Right lung (tissue), 5 donors: ENCODE results near the gene GJB3. TPM values are rescaled to one million over a fixed set of nuclear protein-coding genes. Genes with fewer than 3 reads are reported as not detected.
"Not testable (repeated sequence)": the region's sequence is repeated elsewhere in the genome, so short reads cannot be mapped to it uniquely, and the experiment has no call there.

Experiments
- DNase-seq, 2 donors: peaks; one replicate each; pipeline ENCODE4 v3.0.0-alpha.2; 2013
- polyA plus RNA-seq, 5 donors: library from polyadenylated mRNA; unstranded; fragments of 120-200 nt; gene quantifications; one replicate each; pipeline versions ENCODE4 v1.2.1 to v1.2.3, GENCODE V29; 2013; ENCODE audit warnings: inconsistent platforms in 1 of 5, low replicate concordance in 1 of 5; ENCODE audit not compliant: insufficient read length in 5 of 5, insufficient read depth in 1 of 5

Gene GJB3
- polyA plus RNA-seq, 5 donors, result 0.09 to 0.21 (median 0.09) TPM; not detected in 2

DNA sequence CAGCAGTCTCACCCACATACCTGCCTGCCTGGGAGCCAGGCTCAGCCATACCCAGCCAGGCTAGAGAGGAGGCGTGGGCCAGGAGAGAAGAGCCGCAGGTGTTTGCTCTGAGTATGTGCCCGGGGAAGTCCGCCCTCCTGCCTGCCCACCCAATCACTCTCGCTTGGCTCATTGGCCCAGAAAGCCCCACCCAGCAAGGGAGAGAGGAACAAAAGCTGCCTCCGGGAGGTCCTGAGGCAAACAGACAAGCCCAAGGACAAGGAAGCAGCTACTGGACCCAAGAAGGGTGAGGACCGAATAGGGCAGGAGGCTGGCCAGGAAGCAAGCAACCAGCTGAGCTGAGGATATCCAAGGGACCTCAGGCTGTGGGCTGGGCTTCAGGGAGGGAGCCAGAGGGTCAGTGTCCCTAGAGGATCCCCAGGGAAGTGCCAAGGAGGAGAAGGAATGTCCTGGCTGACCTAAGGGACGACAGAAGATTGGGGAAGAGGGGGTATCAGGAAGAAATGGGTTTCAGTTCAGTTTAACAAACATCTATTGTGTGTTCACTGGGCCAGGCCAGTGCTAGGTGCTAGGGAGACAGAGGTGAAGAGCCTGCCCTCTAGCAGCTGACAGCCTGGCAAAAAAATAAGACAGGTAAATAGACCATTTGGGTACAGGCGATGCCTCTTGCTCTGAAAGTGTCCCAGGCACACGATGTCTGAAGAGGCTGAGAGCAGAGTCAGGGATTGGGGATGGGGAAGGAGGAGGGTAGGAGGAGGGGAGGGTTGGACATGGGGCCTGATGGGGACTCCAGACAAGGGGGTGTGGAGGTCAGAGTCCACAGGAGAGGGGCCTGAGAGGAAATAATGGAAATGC, 21.3 kb upstream of the GJB3 start, which contains the start of gene GJB4:
Gene GJB4, plus strand, starts transcription at position 238 of the 855 bp plus-strand sequence. CDS start 1,515 bp downstream, outside the sequence.
- DNase-seq, result no peak

DNA sequence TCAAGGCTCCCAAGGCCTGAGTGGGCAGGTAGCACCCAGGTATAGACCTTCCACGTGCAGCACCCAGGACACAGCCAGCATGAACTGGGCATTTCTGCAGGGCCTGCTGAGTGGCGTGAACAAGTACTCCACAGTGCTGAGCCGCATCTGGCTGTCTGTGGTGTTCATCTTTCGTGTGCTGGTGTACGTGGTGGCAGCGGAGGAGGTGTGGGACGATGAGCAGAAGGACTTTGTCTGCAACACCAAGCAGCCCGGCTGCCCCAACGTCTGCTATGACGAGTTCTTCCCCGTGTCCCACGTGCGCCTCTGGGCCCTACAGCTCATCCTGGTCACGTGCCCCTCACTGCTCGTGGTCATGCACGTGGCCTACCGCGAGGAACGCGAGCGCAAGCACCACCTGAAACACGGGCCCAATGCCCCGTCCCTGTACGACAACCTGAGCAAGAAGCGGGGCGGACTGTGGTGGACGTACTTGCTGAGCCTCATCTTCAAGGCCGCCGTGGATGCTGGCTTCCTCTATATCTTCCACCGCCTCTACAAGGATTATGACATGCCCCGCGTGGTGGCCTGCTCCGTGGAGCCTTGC, 19.7 kb upstream of the GJB3 start:
- DNase-seq, result no peak

DNA sequence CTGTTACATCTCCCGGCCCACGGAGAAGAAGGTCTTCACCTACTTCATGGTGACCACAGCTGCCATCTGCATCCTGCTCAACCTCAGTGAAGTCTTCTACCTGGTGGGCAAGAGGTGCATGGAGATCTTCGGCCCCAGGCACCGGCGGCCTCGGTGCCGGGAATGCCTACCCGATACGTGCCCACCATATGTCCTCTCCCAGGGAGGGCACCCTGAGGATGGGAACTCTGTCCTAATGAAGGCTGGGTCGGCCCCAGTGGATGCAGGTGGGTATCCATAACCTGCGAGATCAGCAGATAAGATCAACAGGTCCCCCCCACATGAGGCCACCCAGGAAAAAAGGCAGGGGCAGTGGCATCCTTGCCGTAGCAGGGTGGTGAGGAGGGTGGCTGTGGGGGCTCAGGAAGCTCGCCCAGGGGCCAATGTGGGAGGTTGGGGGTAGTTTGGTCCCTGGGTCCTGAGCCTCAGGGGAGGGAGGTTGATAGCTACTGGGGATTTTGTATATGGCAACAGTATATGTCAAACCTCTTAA, 19.2 kb upstream of the GJB3 start:
- DNase-seq, result no peak

- DNase-seq, result no peak
Measured at GRCh38 chr1:34762474-34763141, 18.4 kb upstream of the GJB3 start.

DNA sequence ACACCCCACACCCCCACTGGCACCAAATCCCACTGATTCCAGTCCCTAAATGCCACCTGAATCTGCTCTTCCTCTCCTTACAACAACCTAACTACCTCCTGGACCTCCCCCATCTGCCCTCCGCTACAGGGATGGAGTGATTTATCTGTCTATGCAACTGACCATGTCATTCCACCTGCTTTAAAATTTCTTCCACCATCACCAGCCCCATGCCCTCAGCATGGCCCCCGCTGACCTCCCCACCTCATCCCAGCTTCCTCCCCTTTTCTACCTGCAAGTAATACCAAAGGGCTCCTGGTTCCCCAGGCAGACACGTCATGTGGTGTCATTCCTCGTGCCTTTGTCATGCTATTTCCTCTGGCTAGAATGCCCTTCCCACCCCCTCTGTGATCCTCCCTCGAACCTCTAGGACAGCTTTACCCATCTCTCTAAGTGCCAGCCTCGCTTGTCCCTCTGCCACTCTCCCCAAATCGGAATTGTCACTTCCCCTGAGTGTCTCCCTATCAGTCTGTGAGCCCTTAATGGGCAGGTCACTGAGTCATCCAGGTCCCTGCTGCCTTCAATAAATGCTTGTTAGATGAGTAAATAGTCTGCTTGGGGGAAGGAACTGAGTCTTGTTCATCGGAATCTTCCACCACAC, 17.8 kb upstream of the GJB3 start:
- no peak for DNase-seq

- no peak for DNase-seq
Measured at GRCh38 chr1:34768856-34769255, 12.2 kb upstream of the GJB3 start.

DNA sequence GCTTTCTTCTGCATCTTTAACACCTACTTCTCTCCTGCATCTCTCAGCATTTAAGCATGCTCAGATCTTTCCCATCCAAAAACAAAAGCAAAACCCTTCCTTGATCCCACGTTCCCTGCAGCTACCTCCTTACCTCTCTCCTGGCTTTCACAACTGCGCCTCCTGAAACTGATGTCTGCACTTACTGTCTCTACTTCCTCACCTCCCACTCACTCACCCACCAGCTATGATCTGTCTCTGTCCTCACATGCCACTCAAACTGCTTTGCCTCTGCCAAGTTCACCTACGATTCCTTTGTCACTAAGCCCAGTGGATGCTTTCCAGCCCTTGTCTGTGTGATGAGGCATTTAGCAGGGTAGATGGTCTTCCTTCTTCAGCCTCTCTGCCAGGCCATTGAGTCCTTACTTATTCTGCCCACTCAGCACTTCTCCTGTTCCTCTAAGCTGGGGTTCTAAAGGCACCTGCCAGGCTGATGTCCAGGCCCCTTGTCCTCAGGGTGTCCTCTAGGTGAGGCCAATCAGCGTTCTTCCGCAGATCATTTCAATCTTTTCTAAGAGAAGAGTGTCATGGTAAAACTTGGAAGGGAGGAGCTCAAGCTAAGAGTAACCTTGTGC, 10.0 kb upstream of the GJB3 start:
- no peak for DNase-seq

- no peak for DNase-seq
Measured at GRCh38 chr1:34771573-34772371, 9.2 kb upstream of the GJB3 start.

- not testable (repeated sequence) for DNase-seq
Measured at GRCh38 chr1:34773114-34773513, 7.9 kb upstream of the GJB3 start.

GRCh38 chr1:34774957-34775356, 6.1 kb upstream of the GJB3 start:
- DNase-seq, result no peak

GRCh38 chr1:34776911-34777310, 4.1 kb upstream of the GJB3 start:
- DNase-seq, result no peak

- no peak for DNase-seq
Measured at GRCh38 chr1:34777519-34778321, 3.3 kb upstream of the GJB3 start.

GRCh38 chr1:34778381-34778780, 2.6 kb upstream of the GJB3 start:
- no peak for DNase-seq

DNA sequence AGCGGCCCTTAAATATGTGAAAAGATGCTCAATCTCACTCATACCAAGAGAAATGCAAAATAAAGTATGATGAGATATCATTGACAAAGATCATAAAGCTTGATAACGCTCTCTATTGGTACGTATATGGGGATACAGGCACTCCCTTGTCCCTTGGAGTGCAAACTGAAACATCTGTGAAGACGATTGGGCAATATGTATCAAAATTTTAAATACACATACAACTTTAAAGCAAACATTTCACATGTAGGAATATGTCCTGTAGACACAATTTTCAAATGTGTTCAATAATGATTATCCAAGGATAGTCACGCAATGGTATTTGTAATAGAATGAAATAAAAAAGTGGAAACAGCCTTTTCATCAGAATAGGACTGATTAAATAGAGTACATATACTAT, 2.0 kb upstream of the GJB3 start:
- no peak for DNase-seq

DNA sequence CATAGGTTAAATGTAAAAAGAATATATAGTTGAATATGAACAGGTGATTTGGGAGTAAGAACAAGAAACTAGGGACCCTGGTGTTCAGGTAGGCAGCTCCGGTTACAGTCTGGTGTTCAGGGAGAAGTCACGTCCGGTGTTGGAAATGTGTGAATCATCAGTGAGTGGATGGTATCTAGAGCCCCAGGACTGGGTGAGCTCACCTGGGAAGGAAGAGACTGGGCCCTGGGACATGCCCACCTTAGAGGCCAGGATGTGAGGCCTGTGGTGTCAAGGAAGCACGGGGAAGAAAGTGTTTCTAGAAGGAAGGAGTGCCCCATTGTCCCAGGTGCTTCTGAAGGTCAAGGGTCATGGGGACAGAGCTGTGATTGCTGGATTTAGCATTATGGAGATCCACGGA, 1.5 kb upstream of the GJB3 start:
- DNase-seq, result no peak

GRCh38 chr1:34779962-34780361, 1.1 kb upstream of the GJB3 start:
- no peak for DNase-seq

DNA sequence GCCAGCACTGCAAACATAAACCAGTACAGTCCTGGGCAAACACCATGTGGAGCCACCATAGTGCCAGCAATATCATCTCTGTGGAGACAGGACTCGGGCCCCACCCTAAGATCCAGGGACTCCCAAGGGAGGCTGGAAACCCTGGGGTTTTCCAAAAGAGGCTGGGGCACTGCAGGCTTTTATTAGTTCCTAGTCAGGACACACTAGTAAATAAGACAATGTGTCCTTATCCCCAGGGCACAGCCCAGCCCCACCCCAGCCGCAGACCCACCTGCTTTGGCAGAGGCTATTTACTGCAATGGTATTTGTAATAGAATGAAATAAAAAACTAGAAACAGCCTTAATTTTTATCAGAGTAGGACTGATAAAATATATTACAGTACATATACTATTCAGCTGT, 486 bp upstream of the GJB3 start:
- no peak for DNase-seq

- no peak for DNase-seq
Measured at GRCh38 chr1:34781844-34782391, 904 bp downstream of the GJB3 start.

DNA sequence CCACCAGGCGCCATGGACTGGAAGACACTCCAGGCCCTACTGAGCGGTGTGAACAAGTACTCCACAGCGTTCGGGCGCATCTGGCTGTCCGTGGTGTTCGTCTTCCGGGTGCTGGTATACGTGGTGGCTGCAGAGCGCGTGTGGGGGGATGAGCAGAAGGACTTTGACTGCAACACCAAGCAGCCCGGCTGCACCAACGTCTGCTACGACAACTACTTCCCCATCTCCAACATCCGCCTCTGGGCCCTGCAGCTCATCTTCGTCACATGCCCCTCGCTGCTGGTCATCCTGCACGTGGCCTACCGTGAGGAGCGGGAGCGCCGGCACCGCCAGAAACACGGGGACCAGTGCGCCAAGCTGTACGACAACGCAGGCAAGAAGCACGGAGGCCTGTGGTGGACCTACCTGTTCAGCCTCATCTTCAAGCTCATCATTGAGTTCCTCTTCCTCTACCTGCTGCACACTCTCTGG, 3.8 kb downstream of the GJB3 start:
- no peak for DNase-seq
